MM.1S (cell line): Measurements from ENCODE around the gene RTN4R.

Source experiments
- DNase-seq: peaks from one replicate; pipeline ENCODE4 v3.0.0-alpha.2; 2015
- H2AFZ ChIP-seq: fragments of 300-600 bp; sonication (generic); 2 replicates; pipeline ENCODE4 v1.6.0; 2016; ENCODE audit warnings: antibody characterized with exemption, low read length
- H3F3A ChIP-seq: fragments of 300-600 bp; sonication (generic); 2 replicates; pipeline ENCODE4 v1.6.1; 2016; ENCODE audit warnings: mild to moderate bottlenecking, antibody characterized with exemption, low read length, moderate library complexity, mixed read lengths; ENCODE audit not compliant: insufficient read depth
- H3K27ac ChIP-seq: fragments of 300-600 bp; sonication (generic); 2 replicates; pipeline ENCODE4 v1.5.1; 2016; ENCODE audit warnings: mild to moderate bottlenecking, low read length
- H3K27me3 ChIP-seq: fragments of 300-600 bp; sonication (generic); replicated peaks from 2 replicates; pipeline ENCODE4 v1.6.0; 2016; ENCODE audit warnings: low read length; ENCODE audit not compliant: insufficient read depth
- H3K36me3 ChIP-seq: fragments of 300-600 bp; sonication (generic); replicated peaks from 2 replicates; pipeline ENCODE4 v1.6.1; 2016; ENCODE audit warnings: mild to moderate bottlenecking, low read length, mixed read lengths; ENCODE audit not compliant: insufficient read depth
- H3K4me1 ChIP-seq: fragments of 300-600 bp; sonication (generic); 2 replicates; pipeline ENCODE4 v1.6.1; 2016; ENCODE audit warnings: low read length, mixed read lengths
- H3K4me2 ChIP-seq: fragments of 300-600 bp; sonication (generic); 2 replicates; pipeline ENCODE4 v1.6.0; 2016; ENCODE audit warnings: low read depth, low read length
- H3K4me3 ChIP-seq: fragments of 300-600 bp; sonication (generic); 2 replicates; pipeline ENCODE4 v1.5.1; 2016; ENCODE audit warnings: low read length, mixed read lengths
- H3K79me2 ChIP-seq: fragments of 300-600 bp; sonication (generic); 2 replicates; pipeline ENCODE4 v1.6.1; 2016; ENCODE audit warnings: mixed run types, low read length, mixed read lengths
- H3K9ac ChIP-seq: fragments of 300-600 bp; sonication (generic); 2 replicates; pipeline ENCODE4 v1.6.1; 2016; ENCODE audit warnings: low read length, mixed read lengths
- H3K9me2 ChIP-seq: fragments of 300-600 bp; sonication (generic); replicated peaks from 2 replicates; pipeline ENCODE4 v1.6.1; 2016; ENCODE audit warnings: mild to moderate bottlenecking, low read length, mixed read lengths; ENCODE audit not compliant: insufficient read depth
- H3K9me3 ChIP-seq: fragments of 300-600 bp; sonication (generic); replicated peaks from 2 replicates; pipeline ENCODE4 v1.6.1; 2016; ENCODE audit warnings: mild to moderate bottlenecking, low read length, mixed read lengths; ENCODE audit not compliant: insufficient read depth
- H4K20me1 ChIP-seq: fragments of 300-600 bp; sonication (generic); 2 replicates; pipeline ENCODE4 v1.6.1; 2016; ENCODE audit warnings: mild to moderate bottlenecking, low read length, moderate library complexity, mixed read lengths; ENCODE audit not compliant: insufficient read depth
- EZH2 ChIP-seq: fragments of 300-600 bp; sonication (generic); optimal IDR thresholded peaks from 2 replicates; pipeline ENCODE3; 2017; ENCODE audit warnings: low read depth, mild to moderate bottlenecking, antibody characterized with exemption, low read length, mixed read lengths
- EZH2phosphoT487 ChIP-seq: fragments of 300-600 bp; sonication (generic); IDR thresholded peaks from 2 replicates; pipeline ENCODE4 v1.6.1; 2018; ENCODE audit warnings: antibody characterized with exemption, low read length
- TF ChIP-seq, protein P1 (sequence below): fragments of 300-600 bp; sonication (generic); IDR thresholded peaks from 2 replicates; pipeline ENCODE4 v1.5.1; 2016; ENCODE audit warnings: antibody characterized with exemption, low read length, mixed read lengths

The RTN4R gene

DNA sequence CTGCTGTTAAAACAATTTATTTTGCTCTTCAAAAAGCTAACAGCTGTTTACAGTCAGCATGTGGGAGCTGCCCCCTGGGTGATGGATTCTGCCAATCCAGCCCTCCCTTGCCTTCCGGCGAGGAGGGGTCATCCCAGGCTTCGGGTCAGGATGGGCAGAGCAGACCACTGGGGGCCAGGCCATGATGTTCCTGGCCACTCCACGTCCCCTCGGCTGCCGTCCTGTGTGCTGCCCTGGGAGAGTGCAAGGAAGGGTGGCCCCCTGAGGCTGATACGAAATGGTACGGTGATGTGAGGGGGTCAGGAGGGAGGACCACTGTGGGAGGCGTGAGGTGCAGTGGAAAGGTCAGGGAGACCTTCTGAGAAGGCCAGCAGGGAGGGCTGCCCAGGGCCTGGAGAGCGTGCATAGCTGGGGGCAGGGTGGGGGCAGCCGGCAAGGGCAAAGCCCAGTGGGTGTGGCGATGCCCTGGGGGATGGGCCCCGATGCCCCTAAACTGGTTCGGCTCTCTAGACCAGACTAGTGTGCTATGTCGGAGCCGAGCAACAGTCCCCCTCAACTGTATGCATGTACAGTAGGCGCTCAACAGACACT lies 41.3 kb downstream of the RTN4R start:
- TF ChIP-seq, protein P1, sequence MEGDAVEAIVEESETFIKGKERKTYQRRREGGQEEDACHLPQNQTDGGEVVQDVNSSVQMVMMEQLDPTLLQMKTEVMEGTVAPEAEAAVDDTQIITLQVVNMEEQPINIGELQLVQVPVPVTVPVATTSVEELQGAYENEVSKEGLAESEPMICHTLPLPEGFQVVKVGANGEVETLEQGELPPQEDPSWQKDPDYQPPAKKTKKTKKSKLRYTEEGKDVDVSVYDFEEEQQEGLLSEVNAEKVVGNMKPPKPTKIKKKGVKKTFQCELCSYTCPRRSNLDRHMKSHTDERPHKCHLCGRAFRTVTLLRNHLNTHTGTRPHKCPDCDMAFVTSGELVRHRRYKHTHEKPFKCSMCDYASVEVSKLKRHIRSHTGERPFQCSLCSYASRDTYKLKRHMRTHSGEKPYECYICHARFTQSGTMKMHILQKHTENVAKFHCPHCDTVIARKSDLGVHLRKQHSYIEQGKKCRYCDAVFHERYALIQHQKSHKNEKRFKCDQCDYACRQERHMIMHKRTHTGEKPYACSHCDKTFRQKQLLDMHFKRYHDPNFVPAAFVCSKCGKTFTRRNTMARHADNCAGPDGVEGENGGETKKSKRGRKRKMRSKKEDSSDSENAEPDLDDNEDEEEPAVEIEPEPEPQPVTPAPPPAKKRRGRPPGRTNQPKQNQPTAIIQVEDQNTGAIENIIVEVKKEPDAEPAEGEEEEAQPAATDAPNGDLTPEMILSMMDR, result no peak
- TF ChIP-seq EZH2 (no peak), EZH2phosphoT487 (no peak)
- Histone ChIP-seq H3K9ac (no peak overlapping the region), H3K79me2 (no peaks in the 10 kb centered on the region), H3K27me3 (peaks cover 92% of the 10 kb centered on the region), H3K4me3 (no peak overlapping the region), H2AFZ (no peak overlapping the region), H3K9me3 (no peaks in the 10 kb centered on the region), H3K36me3 (no peaks in the 10 kb centered on the region), H4K20me1 (no peaks in the 10 kb centered on the region), H3F3A (no peaks in the 10 kb centered on the region), H3K4me2 (no peak overlapping the region), H3K27ac (no peak overlapping the region), H3K4me1 (no peaks in the 10 kb centered on the region), H3K9me2 (no peaks in the 10 kb centered on the region)
- no peak for DNase-seq

DNA sequence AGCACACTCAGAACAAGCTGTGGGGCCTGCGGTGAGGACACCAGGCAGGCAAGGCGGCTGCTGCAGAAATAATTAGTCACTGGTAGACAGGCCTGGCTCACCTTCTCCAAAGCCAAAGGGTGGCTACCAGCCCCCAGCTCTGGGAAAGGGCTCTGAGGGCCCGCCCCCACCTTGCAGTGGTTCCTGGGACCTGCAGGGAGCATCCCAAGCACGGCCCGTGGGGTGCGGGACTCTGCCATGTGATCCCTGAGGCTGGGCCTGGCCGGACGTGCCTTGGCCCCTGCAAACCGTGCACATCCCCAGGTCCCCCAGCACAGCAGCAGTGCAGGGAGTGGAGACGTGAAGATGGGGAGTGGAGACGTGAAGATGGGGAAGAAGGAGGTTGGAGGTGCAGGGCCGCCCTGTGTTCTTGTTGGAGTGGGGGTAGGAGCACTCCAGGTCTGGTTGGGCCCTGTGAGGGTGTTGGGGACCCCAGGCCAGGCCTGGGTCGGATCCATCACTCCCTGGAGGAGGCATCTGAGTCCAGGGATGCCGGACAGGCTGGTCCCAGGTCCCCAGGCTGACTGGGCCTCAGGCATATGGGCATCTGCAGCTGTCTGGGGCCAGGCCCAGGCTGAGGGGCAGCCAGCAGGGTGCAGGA lies 41.9 kb downstream of the RTN4R start:
- H3K4me3 ChIP-seq, result no peak overlapping the region
- no peak for DNase-seq
- no peak overlapping the region for H3K4me2 ChIP-seq
- H3K79me2 ChIP-seq, result no peaks in the 10 kb centered on the region
- no peaks in the 10 kb centered on the region for H3K4me1 ChIP-seq
- TF ChIP-seq, protein P1, result no peak
- no peak for TF ChIP-seq EZH2
- TF ChIP-seq EZH2phosphoT487, result no peak
- no peaks in the 10 kb centered on the region for H3K9me2 ChIP-seq
- H4K20me1 ChIP-seq, result no peaks in the 10 kb centered on the region
- H3K27me3 ChIP-seq, result peaks cover 92% of the 10 kb centered on the region
- no peak overlapping the region for H3K9ac ChIP-seq
- no peaks in the 10 kb centered on the region for H3F3A ChIP-seq
- H3K9me3 ChIP-seq, result no peaks in the 10 kb centered on the region
- no peak overlapping the region for H2AFZ ChIP-seq
- H3K27ac ChIP-seq, result no peak overlapping the region
- H3K36me3 ChIP-seq, result no peaks in the 10 kb centered on the region

DNA sequence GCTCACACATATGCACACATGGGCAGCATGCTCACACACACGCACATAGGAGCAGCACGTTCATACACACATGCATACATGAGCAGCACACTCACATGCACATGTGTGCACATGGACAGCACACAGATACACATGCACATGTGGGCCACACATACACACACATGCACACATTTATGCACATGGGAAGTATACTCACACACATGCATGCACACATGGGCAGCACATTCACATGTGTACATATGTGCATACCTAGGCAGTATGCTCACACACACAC lies 42.5 kb downstream of the RTN4R start:
- Histone ChIP-seq H3K36me3 (no peaks in the 10 kb centered on the region), H3K4me2 (no peak overlapping the region), H4K20me1 (no peaks in the 10 kb centered on the region), H3K9me3 (no peaks in the 10 kb centered on the region), H3K27me3 (peaks cover 92% of the 10 kb centered on the region), H3F3A (no peaks in the 10 kb centered on the region), H3K27ac (no peak overlapping the region), H3K9ac (no peak overlapping the region), H3K4me3 (no peak overlapping the region), H2AFZ (no peak overlapping the region), H3K9me2 (no peaks in the 10 kb centered on the region), H3K4me1 (no peaks in the 10 kb centered on the region), H3K79me2 (no peaks in the 10 kb centered on the region)
- DNase-seq, result no peak
- TF ChIP-seq EZH2phosphoT487 (no peak), EZH2 (no peak)
- TF ChIP-seq, protein P1, result no peak
